Neural progenitor cell (in vitro differentiated cells): ENCODE data around the gene KLF1.
A peak's percentile ranks its signal among the peaks of the same experiment; 100 is the strongest.

Source experiments
- EZH2 ChIP-seq: fragments of 200-600 bp; sonication (generic); IDR thresholded peaks from 2 replicates; pipeline ENCODE4 v1.6.1; 2017; ENCODE audit warnings: antibody characterized with exemption, mild to moderate bottlenecking, moderate library complexity
- EZH2phosphoT487 ChIP-seq: fragments of 200-600 bp; sonication (generic); IDR thresholded peaks from 2 replicates; pipeline ENCODE4 v1.6.1; 2017; ENCODE audit warnings: antibody characterized with exemption
- TF ChIP-seq, protein P1 (sequence below): fragments of 200-600 bp; sonication (generic); IDR thresholded peaks from 2 replicates; pipeline ENCODE4 v1.5.1; 2017; ENCODE audit warnings: antibody characterized with exemption, mild to moderate bottlenecking

DNA sequence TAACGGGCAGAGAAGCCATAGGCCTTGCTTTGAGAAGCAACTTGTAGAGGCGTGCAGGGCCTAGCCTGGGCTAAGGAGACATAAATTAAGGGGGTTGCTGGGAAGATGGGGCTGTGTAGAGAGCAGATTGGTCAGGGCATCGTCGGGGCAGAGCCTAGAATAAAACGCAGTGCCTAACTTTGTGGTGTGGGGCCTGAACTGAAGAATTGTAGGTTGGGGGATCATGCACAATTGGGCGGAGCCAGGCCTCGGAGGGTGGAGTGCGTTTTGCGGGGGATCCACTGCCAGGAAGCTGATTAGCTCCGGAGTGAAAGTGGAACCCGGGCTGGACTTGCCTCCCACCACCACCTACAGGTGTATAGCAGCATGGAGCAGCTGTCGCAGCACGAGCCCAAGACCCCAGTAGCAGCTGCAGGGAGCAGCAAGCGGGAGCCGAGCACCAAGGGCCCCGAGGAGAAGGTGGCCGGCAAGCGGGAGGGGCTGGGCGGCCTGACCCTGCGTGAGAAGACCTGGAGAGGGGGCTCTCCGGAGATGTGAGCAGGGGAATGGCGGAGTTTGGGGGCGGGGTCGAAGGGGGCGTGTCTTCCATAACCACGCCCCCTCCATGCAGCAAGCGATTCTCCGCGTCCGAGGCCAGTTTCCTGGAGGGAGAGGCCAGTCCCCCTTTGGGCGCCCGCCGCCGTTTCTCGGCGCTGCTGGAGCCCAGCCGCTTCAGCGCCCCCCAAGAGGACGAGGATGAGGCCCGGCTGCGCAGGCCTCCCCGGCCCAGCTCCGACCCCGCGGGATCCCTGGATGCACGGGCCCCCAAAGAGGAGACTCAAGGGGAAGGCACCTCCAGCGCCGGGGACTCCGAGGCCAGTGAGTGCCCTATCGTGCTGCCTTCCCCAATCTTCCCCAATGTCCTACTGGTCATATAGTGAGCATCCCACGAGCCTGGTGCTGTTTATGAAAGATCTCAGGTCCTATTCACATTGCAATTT is 19.6 kb downstream of the KLF1 start:
- TF ChIP-seq, protein P1, sequence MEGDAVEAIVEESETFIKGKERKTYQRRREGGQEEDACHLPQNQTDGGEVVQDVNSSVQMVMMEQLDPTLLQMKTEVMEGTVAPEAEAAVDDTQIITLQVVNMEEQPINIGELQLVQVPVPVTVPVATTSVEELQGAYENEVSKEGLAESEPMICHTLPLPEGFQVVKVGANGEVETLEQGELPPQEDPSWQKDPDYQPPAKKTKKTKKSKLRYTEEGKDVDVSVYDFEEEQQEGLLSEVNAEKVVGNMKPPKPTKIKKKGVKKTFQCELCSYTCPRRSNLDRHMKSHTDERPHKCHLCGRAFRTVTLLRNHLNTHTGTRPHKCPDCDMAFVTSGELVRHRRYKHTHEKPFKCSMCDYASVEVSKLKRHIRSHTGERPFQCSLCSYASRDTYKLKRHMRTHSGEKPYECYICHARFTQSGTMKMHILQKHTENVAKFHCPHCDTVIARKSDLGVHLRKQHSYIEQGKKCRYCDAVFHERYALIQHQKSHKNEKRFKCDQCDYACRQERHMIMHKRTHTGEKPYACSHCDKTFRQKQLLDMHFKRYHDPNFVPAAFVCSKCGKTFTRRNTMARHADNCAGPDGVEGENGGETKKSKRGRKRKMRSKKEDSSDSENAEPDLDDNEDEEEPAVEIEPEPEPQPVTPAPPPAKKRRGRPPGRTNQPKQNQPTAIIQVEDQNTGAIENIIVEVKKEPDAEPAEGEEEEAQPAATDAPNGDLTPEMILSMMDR = peak; percentile 31
- TF ChIP-seq EZH2 (no peak), EZH2phosphoT487 (no peak)
